ENCODE measurements around the gene SLC25A18. TPM values are rescaled to one million over a fixed set of nuclear protein-coding genes. Genes with fewer than 3 reads are reported as not detected.
"Not testable (repeated sequence)": the region's sequence is repeated elsewhere in the genome, so short reads cannot be mapped to it uniquely, and the experiment has no call there.

The SLC25A18 gene
- polyA plus RNA-seq, 3 donors = 0.10 to 0.11 TPM; not detected in 1

DNA sequence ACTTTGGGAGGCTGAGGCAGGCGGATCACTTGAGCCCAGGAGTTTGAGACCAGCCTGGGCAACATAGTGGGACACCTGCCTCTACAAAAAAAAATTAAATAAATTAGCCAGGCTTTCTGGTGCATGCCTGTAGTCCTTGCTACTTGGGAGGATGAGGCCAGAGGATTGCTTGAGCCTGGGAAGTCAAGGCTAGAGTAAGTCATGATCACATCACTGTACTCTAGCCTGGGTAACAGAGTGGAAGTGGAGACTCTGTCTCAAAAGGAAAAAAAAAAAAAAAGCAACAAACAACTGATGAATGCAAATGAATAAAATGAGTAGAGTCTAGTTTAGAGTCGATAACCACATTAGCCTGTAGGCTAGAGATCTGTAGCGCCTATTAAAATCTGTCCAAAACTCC lies 71.4 kb downstream of the SLC25A18 start:
- Histone ChIP-seq H3K4me3 (replicated peaks in 1 of 3; ENCODE audit: low read depth in 2 of 3, low read length in 3 of 3) (no peak overlapping the region), H4K20me1 (ENCODE audit: insufficient read depth, low read length) (no peaks in the 10 kb centered on the region), H3K36me3 (replicated peaks in 1 of 2; ENCODE audit: control insufficient read depth in 1 of 2, insufficient read depth in 2 of 2, low read length in 2 of 2) (no peaks in the 10 kb centered on the region), H3K4me1 (ENCODE audit: control insufficient read depth in 1 of 2, insufficient read depth in 2 of 2, low read length in 2 of 2) (peaks cover 17 to 19% of the 10 kb centered on the region in 2 donors), H3K9ac (ENCODE audit: insufficient read depth, low read length, poor library complexity, severe bottlenecking) (no peak overlapping the region), H3K27ac (ENCODE audit: low read depth in 1 of 2, low read length in 2 of 2) (no peak overlapping the region), H3K27me3 (ENCODE audit: control insufficient read depth in 2 of 2, insufficient read depth in 2 of 2, low read length in 2 of 2) (no peaks in the 10 kb centered on the region), H3K79me2 (ENCODE audit: insufficient read depth, low read length) (peaks cover 11% of the 10 kb centered on the region), H2AFZ (ENCODE audit: insufficient read depth, low read depth, low read length, poor library complexity, severe bottlenecking) (no peak overlapping the region), H3K4me2 (replicated peaks; ENCODE audit: extremely low read depth, low read length, poor library complexity, severe bottlenecking) (no peak overlapping the region), H3K9me3 (replicated peaks in 1 of 2; ENCODE audit: control insufficient read depth in 1 of 2, insufficient read depth in 1 of 2, low read length in 2 of 2) (no peaks in the 10 kb centered on the region)
- H3K4me3 Mint-ChIP-seq = no peak overlapping the region
- H3K4me1 Mint-ChIP-seq = peaks cover 13% of the 10 kb centered on the region
- no peak overlapping the region for H3K27ac Mint-ChIP-seq
- no peak for DNase-seq
- intact Hi-C loops (cut with micrococcal nuclease) = loop anchor here (5.0 kb wide), 3 partner anchors 38 to 73 kb away; no protein-coding TSS in a partner anchor
- TF ChIP-seq, protein P1, sequence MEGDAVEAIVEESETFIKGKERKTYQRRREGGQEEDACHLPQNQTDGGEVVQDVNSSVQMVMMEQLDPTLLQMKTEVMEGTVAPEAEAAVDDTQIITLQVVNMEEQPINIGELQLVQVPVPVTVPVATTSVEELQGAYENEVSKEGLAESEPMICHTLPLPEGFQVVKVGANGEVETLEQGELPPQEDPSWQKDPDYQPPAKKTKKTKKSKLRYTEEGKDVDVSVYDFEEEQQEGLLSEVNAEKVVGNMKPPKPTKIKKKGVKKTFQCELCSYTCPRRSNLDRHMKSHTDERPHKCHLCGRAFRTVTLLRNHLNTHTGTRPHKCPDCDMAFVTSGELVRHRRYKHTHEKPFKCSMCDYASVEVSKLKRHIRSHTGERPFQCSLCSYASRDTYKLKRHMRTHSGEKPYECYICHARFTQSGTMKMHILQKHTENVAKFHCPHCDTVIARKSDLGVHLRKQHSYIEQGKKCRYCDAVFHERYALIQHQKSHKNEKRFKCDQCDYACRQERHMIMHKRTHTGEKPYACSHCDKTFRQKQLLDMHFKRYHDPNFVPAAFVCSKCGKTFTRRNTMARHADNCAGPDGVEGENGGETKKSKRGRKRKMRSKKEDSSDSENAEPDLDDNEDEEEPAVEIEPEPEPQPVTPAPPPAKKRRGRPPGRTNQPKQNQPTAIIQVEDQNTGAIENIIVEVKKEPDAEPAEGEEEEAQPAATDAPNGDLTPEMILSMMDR (IDR thresholded peaks at IDR 0.05) = no peak
- no peaks in the 10 kb centered on the region for H3K27me3 Mint-ChIP-seq (ENCODE audit: low read depth in 3 of 3)
- 100% methylated on average over 2 of the region's 3 CpGs for WGBS (ENCODE audit: insufficient coverage)
- no peaks in the 10 kb centered on the region for H3K36me3 Mint-ChIP-seq
- no peaks in the 10 kb centered on the region for H3K9me3 Mint-ChIP-seq

DNA sequence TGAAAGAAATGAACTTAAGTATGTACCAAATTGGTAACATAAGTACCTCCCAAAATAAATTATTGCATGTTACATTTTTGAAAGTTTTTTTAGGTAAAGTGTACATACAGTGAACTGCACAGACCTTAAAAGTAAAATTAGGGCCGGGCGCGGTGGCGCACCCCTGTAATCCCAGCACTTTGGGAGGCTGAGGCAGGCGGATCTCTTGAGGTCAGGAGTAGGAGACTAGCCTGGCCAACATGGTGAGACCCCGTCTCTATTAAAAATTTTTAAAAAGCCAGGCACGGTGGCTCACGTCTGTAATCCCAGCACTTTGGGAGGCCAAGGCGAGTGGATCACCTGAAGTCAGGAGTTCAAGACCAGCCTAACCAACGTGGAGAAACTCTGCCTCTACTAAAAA lies 73.6 kb downstream of the SLC25A18 start:
- not testable (repeated sequence) for H3K9me3 Mint-ChIP-seq; DNase-seq; H3K4me2 ChIP-seq (replicated peaks; ENCODE audit: extremely low read depth, low read length, poor library complexity, severe bottlenecking); H3K27ac Mint-ChIP-seq; H3K36me3 ChIP-seq (replicated peaks in 1 of 2; ENCODE audit: control insufficient read depth in 1 of 2, insufficient read depth in 2 of 2, low read length in 2 of 2); H3K27ac ChIP-seq (ENCODE audit: low read depth in 1 of 2, low read length in 2 of 2); H3K9me3 ChIP-seq (replicated peaks in 1 of 2; ENCODE audit: control insufficient read depth in 1 of 2, insufficient read depth in 1 of 2, low read length in 2 of 2); H3K4me3 Mint-ChIP-seq; H3K27me3 ChIP-seq (ENCODE audit: control insufficient read depth in 2 of 2, insufficient read depth in 2 of 2, low read length in 2 of 2); H3K9ac ChIP-seq (ENCODE audit: insufficient read depth, low read length, poor library complexity, severe bottlenecking); H4K20me1 ChIP-seq (ENCODE audit: insufficient read depth, low read length); H3K27me3 Mint-ChIP-seq (ENCODE audit: low read depth in 3 of 3); H3K4me3 ChIP-seq (replicated peaks in 1 of 3; ENCODE audit: low read depth in 2 of 3, low read length in 3 of 3); H3K36me3 Mint-ChIP-seq; H2AFZ ChIP-seq (ENCODE audit: insufficient read depth, low read depth, low read length, poor library complexity, severe bottlenecking)
- intact Hi-C loops (cut with micrococcal nuclease) = loop anchor here (5.0 kb wide), 3 partner anchors 35 to 70 kb away; no protein-coding TSS in a partner anchor
- H3K4me1 ChIP-seq (ENCODE audit: control insufficient read depth in 1 of 2, insufficient read depth in 2 of 2, low read length in 2 of 2) = peaks cover 22 to 28% of the 10 kb centered on the region in 2 donors
- peaks cover 32% of the 10 kb centered on the region for H3K79me2 ChIP-seq (ENCODE audit: insufficient read depth, low read length)
- 90% methylated on average over 9 of the region's 10 CpGs for WGBS (ENCODE audit: insufficient coverage)
- peaks cover 30% of the 10 kb centered on the region for H3K4me1 Mint-ChIP-seq
